Endothelial cell of umbilical vein (primary cell): ENCODE data around the gene ELOVL6. TPM values are rescaled to one million over a fixed set of nuclear protein-coding genes. Genes with fewer than 3 reads are reported as not detected.

Experiments
- BruUV-seq: library from RNA; stranded (reverse); fragments of 400-500 nt; replicated peaks from 2 replicates; lab custom pipeline; 2021; lab: Mats Ljungman, UMichigan
- CTCF ChIA-PET: fragments of 300-600, 350-600 bp; sonication (Branson Sonifier 250); formaldehyde crosslinking; loops from one replicate; lab custom pipeline; 2021; ENCODE audit warnings: antibody characterized with exemption, inconsistent platforms; lab: Charles Lee
- POLR2A ChIA-PET: fragments of 300-600, 350-600 bp; sonication (Branson Sonifier 250); formaldehyde crosslinking; loops from one replicate; lab custom pipeline; 2021; ENCODE audit warnings: antibody characterized with exemption, inconsistent platforms; lab: Charles Lee
- DNase-seq: peaks from one replicate; pipeline ENCODE4 v3.0.0-alpha.2; 2011; ENCODE audit warnings: low read depth, low spot score
- FAIRE-seq: peaks from 2 replicates; lab custom pipeline; 2011; peaks lifted over from hg19 to GRCh38; lab: Jason Lieb, UNC
- H2AFZ ChIP-seq: 2 replicates; pipeline ENCODE4 v1.6.0; 2012; ENCODE audit warnings: low read depth, low read length, control low read depth, inconsistent platforms
- H3K27ac ChIP-seq: 2 replicates; pipeline ENCODE4 v1.5.1; 2011; ENCODE audit warnings: low read depth, mild to moderate bottlenecking, control low read depth, low read length, moderate library complexity; ENCODE audit not compliant: insufficient read depth
- H3K27me3 ChIP-seq, 2 experiments: 2 replicates each; pipeline versions ENCODE4 v1.6.0 to v1.6.1; 2011; ENCODE audit warnings: low read length in 2 of 2, mixed read lengths in 1 of 2; ENCODE audit not compliant: control insufficient read depth in 2 of 2, insufficient read depth in 2 of 2
- H3K36me3 ChIP-seq, 2 experiments: 2 replicates in 1 of 2; 3 replicates in 1 of 2; pipeline ENCODE4 v1.5.1; 2011; ENCODE audit warnings: low read length in 2 of 2, mild to moderate bottlenecking in 1 of 2, moderate library complexity in 1 of 2; ENCODE audit not compliant: control insufficient read depth in 2 of 2, insufficient read depth in 2 of 2; ENCODE audit errors: extremely low read depth in 1 of 2
- H3K4me1 ChIP-seq: 3 replicates; pipeline ENCODE4 v1.5.1; 2011; ENCODE audit warnings: mild to moderate bottlenecking, low read length; ENCODE audit not compliant: control insufficient read depth, insufficient read depth; ENCODE audit errors: extremely low read depth
- H3K4me2 ChIP-seq: 2 replicates; pipeline ENCODE4 v1.6.1; 2011; ENCODE audit warnings: low read length, control low read depth, mixed read lengths; ENCODE audit not compliant: insufficient read depth
- H3K4me3 ChIP-seq, 3 experiments: fragments of 200-600 bp in 1 of 3; sonication (generic), shearing (Covaris generic) in 1 of 3; replicated peaks in 1 of 3; 2 replicates each; pipeline ENCODE4 v1.5.1; 2011 to 2016; ENCODE audit warnings: control low read depth in 3 of 3, low read length in 3 of 3, mild to moderate bottlenecking in 2 of 3, inconsistent platforms in 1 of 3, low read depth in 1 of 3, moderate library complexity in 1 of 3; ENCODE audit not compliant: insufficient read depth in 1 of 3
- H3K79me2 ChIP-seq: 2 replicates; pipeline ENCODE4 v1.6.0; 2012; ENCODE audit warnings: low read length, inconsistent platforms; ENCODE audit not compliant: control insufficient read depth, insufficient read depth
- H3K9ac ChIP-seq: replicated peaks from 2 replicates; pipeline ENCODE3; 2011; ENCODE audit warnings: low read length, control low read depth; ENCODE audit not compliant: insufficient read depth; ENCODE audit errors: extremely low read depth
- H3K9me1 ChIP-seq: replicated peaks from 3 replicates; pipeline ENCODE4 v1.6.0; 2011; ENCODE audit warnings: mild to moderate bottlenecking, low read length; ENCODE audit not compliant: control insufficient read depth, insufficient read depth; ENCODE audit errors: extremely low read depth
- H3K9me3 ChIP-seq: replicated peaks from 2 replicates; pipeline ENCODE4 v1.5.1; 2012; ENCODE audit warnings: low read length, inconsistent platforms; ENCODE audit not compliant: control insufficient read depth, insufficient read depth
- H4K20me1 ChIP-seq: replicated peaks from 2 replicates; pipeline ENCODE3; 2011; ENCODE audit warnings: mild to moderate bottlenecking, low read length; ENCODE audit not compliant: control insufficient read depth, insufficient read depth; ENCODE audit errors: extremely low read depth
- JUN ChIP-seq: IDR thresholded peaks from 2 replicates; pipeline ENCODE4 v1.6.1; 2011; ENCODE audit warnings: borderline replicate concordance, low read depth; ENCODE audit not compliant: insufficient read length, insufficient read depth
- POLR2A ChIP-seq: IDR thresholded peaks from 2 replicates; pipeline ENCODE4 v1.6.1; 2012; ENCODE audit warnings: low read depth, mild to moderate bottlenecking, control low read depth, low read length
- POLR2AphosphoS5 ChIP-seq: IDR thresholded peaks from 2 replicates; pipeline ENCODE4 v1.6.1; 2012; ENCODE audit warnings: low read depth, mild to moderate bottlenecking, control low read depth, low read length, moderate library complexity; ENCODE audit not compliant: insufficient read depth
- dilution Hi-C: fragments of 300-500 bp; cut with MboI; formaldehyde crosslinking; loops from one replicate; pipeline ENCODE4 v1.15.0; 2019; ENCODE audit warnings: low sequenced_read_pairs; ENCODE audit not compliant: extremely low pct_ligation_motif_present
- intact Hi-C: fragments of 100-400 bp; cut with micrococcal nuclease; formaldehyde crosslinking; loops from one replicate; pipeline ENCODE4 v1.10.0; 2022
- polyA plus RNA-seq, 4 experiments: library from polyadenylated mRNA; depleted of rRNA in 3 of 4; stranded (reverse) in 3 of 4; unstranded in 1 of 4; fragments of >200 nt; gene quantifications; 2 replicates each; pipeline versions ENCODE4 v1.2.1 to v1.2.3, GENCODE V29; 2011 to 2012; ENCODE audit warnings: missing spikeins in 1 of 4
- total RNA-seq: library from RNA; stranded (reverse); gene quantifications from 2 replicates; pipeline ENCODE4 v1.2.3, GENCODE V29; 2021
- TF ChIP-seq, protein P1 (sequence below): IDR thresholded peaks from 2 replicates; pipeline ENCODE4 v1.6.1; 2011; ENCODE audit not compliant: insufficient read depth, insufficient read length
- TF ChIP-seq, protein P2 (sequence below), 2 donors: IDR thresholded peaks; 1 replicate in 1 of 2; 2 replicates in 1 of 2; pipeline ENCODE4 v1.5.1; 2011; ENCODE audit warnings: low read length in 2 of 2, mild to moderate bottlenecking in 2 of 2, moderate library complexity in 2 of 2, control low read depth in 1 of 2, inconsistent platforms in 1 of 2, low read depth in 1 of 2; ENCODE audit not compliant: insufficient read depth in 1 of 2; ENCODE audit errors: extremely low read depth in 1 of 2

Gene ELOVL6
- total and polyA plus RNA-seq, 2 donors (not counting 3 experiments of a cell fraction or from before 2014, with no cell fraction given), result 6.4 to 26.1 TPM

DNA sequence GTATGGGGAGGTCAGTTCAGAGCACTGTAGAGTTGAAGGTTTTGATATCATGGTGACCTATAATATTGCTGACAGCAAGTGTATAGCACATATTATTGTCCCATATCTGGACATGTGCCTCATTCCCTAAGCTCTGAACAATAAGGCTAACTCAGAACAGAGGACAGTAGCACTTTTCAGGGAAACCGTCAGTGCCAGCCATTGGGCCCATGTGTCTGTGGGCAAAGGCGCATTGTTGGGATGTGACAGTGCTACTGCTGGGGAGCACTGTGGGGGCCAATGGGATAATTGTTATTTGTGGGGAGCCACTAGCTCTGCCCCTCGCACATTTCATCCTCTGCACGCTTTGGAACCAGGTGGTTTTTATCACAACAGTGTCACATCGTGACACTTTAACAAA is 136.2 kb downstream of the ELOVL6 start:
- Histone ChIP-seq H3K4me2 (no peak overlapping the region), H3K9me1 (no peaks in the 10 kb centered on the region), H3K79me2 (no peaks in the 10 kb centered on the region), H3K4me1 (peaks cover 16% of the 10 kb centered on the region), H3K4me3 (no peak overlapping the region), H2AFZ (no peak overlapping the region), H3K36me3 (no peaks in the 10 kb centered on the region), H4K20me1 (no peaks in the 10 kb centered on the region), H3K27ac (no peak overlapping the region), H3K9ac (no peak overlapping the region), H3K9me3 (no peaks in the 10 kb centered on the region), H3K27me3 (no peaks in the 10 kb centered on the region)
- dilution Hi-C loops (no loop called here), intact Hi-C loops (no loop called here)
- BruUV-seq, result no TSS peak
- POLR2A ChIA-PET, result no interaction called here
- FAIRE-seq (no peak), DNase-seq (no peak)
- CTCF ChIA-PET, result no interaction called here
- TF ChIP-seq, protein P1, sequence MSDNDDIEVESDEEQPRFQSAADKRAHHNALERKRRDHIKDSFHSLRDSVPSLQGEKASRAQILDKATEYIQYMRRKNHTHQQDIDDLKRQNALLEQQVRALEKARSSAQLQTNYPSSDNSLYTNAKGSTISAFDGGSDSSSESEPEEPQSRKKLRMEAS, result no peak
- TF ChIP-seq POLR2AphosphoS5 (no peak), POLR2A (no peak), JUN (no peak)
- TF ChIP-seq, protein P2, sequence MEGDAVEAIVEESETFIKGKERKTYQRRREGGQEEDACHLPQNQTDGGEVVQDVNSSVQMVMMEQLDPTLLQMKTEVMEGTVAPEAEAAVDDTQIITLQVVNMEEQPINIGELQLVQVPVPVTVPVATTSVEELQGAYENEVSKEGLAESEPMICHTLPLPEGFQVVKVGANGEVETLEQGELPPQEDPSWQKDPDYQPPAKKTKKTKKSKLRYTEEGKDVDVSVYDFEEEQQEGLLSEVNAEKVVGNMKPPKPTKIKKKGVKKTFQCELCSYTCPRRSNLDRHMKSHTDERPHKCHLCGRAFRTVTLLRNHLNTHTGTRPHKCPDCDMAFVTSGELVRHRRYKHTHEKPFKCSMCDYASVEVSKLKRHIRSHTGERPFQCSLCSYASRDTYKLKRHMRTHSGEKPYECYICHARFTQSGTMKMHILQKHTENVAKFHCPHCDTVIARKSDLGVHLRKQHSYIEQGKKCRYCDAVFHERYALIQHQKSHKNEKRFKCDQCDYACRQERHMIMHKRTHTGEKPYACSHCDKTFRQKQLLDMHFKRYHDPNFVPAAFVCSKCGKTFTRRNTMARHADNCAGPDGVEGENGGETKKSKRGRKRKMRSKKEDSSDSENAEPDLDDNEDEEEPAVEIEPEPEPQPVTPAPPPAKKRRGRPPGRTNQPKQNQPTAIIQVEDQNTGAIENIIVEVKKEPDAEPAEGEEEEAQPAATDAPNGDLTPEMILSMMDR (IDR thresholded peaks at IDR 0.05; ENCODE audit: extremely low read depth in 1 of 2, insufficient read depth in 1 of 2, low read depth in 1 of 2, low read length in 2 of 2), result no peak

DNA sequence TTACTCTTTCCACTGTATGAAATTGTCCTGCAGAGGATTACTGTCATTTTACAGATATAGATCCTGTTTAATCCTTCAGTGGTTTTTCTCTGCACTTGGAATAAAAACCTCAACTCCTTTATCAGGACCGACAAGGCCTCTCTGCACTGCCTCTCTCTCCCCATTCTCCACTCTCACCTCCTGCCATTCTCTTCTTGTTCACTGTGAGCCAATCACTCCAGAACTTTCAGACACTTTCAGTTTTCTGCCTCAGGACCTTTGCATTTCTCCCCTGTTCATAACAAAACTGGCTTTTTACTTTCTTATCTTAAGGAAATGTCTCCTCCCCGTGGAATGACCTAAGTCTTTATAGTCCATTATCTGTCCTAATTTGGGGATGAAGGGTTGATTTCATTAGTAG is 137.3 kb downstream of the ELOVL6 start:
- no peak overlapping the region for H3K4me3 ChIP-seq
- dilution Hi-C loops (no loop called here), intact Hi-C loops (no loop called here)
- no peaks in the 10 kb centered on the region for H3K9me3 ChIP-seq
- H3K79me2 ChIP-seq, result no peaks in the 10 kb centered on the region
- no peaks in the 10 kb centered on the region for H4K20me1 ChIP-seq
- peaks cover 16% of the 10 kb centered on the region for H3K4me1 ChIP-seq
- H3K27me3 ChIP-seq, result no peaks in the 10 kb centered on the region
- ChIA-PET CTCF (no interaction called here), POLR2A (no interaction called here)
- no peak for TF ChIP-seq POLR2AphosphoS5
- H3K4me2 ChIP-seq, result no peak overlapping the region
- DNase-seq (no peak), FAIRE-seq (no peak)
- BruUV-seq, result no TSS peak
- no peaks in the 10 kb centered on the region for H3K36me3 ChIP-seq
- no peak overlapping the region for H3K27ac ChIP-seq
- no peak overlapping the region for H3K9ac ChIP-seq
- H2AFZ ChIP-seq, result no peak overlapping the region
- no peaks in the 10 kb centered on the region for H3K9me1 ChIP-seq
